Left renal pelvis (tissue), 4 donors: ENCODE results near the gene RCAN2. TPM values are rescaled to one million over a fixed set of nuclear protein-coding genes. Genes with fewer than 3 reads are reported as not detected.
A peak's percentile ranks its signal among the peaks of the same experiment; 100 is the strongest.

ENCODE experiments used
- DNase-seq, 4 donors: peaks; one replicate each; pipeline ENCODE4 v3.0.0-alpha.2; 2013; ENCODE audit warnings: low read depth in 4 of 4, low spot score in 3 of 4
- polyA plus RNA-seq, 4 donors: library from polyadenylated mRNA; unstranded; fragments of 120-200 nt; gene quantifications; one replicate each; pipeline ENCODE4 v1.2.1, GENCODE V29; 2013; ENCODE audit not compliant: insufficient read length in 4 of 4

The RCAN2 gene
- polyA plus RNA-seq, 4 donors: 7.8 to 30.7 (median 23.8) TPM

DNA sequence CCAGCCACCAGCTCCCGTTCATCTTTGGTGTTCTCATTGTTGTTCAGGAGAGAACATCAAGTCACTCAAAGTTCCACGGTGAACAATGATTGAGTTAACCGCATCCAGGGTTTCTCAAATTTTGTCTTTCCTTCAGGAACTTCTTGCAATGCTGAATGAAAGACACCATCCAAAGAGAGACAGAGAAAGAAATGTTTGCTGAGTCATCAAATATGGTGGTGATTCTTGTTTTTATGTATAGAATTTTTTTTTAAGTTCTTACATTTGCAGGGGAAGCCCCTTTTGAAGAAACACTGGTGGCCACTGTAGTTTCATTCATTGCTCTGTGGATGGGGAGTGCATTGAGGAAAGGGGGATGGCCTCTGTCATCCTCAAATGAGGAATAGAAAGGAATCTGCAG lies 258.1 kb downstream of the RCAN2 start:
- no peak for DNase-seq

DNA sequence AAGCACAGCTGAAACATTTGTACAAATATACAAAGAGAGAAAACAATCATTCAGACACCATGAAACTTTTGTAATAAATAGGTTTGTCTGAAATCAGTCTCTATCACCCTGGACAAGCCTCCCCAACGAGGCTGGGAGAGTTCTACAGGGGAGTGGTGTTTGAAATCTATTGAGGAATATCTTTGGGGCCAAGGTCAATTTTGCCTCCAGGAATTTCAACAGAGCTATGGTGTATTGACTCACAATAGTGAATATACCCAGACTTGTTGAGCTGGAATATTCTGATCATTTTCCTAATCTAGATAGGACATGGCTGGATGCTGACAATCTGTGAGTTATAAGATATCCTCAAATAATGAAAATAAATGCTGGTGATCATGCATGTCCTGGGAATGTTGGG lies 269.0 kb downstream of the RCAN2 start:
- no peak for DNase-seq

DNA sequence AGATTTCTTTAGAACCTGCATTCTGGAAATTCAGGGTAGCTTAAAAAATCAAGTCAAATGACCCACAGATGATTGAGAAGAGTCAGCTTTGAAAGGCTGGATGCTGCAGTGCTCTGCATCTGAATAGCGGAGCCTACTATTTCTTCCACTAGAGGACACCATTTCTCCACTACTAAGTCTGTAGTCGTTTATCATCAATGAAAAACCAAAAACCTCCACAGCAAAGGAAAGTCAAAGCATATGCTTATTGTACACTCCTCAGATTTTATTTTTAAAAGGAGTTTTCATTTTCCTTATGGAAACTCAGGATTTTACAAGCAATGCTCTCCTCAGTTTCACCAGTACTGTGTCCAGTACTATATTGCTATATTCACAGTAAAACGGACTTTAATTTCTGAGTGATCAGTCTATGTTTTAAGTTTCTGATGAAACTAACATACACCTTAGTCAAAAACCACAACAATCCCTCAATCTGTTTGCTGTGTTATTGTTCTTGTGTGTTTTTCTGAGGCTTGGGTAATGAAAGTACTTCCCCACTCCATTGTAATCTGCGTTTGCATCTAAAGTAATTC lies 269.9 kb downstream of the RCAN2 start:
- DNase-seq: peak in 2 of 4 donors; percentile 35 to 42

DNA sequence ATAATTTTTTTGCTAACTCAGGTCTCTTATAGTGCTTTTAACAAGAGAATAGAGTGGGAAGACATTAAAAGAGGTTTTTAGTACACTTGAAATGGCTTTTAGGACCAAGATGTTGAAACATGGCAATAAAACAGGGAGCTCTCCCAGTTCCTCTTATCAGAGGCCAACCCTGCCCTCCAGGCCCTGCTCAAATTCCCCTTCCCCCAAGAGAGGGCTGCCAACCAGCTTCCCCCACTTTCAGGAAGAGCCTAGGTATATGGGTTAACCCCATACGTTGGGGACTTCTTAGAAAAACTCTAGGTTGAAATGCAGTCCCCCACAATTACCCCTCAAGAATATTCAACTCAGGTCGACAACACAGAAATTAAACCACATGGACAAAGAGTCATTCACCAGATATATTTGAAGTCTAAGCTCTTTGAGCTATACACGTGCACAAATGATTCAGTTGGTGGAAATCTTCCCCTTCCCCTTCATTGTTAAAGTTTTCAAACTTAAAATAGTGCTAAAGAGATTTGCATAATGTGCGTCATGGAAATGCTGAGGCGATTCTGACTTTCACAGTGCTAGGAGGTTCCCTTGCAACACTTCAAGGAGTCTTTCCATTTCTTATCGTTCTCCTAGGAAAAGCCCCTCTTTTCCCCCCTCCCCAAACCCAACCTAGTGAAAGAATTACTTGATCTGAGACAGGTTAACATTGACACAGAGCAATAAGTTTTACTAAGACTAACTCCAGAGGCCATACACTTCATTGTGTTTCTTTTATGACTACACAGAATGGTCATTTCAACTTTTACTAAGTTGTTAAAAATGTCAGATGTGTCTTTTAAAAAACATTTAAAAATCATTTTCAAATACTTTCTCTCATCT lies 270.7 kb downstream of the RCAN2 start:
- no peak for DNase-seq

DNA sequence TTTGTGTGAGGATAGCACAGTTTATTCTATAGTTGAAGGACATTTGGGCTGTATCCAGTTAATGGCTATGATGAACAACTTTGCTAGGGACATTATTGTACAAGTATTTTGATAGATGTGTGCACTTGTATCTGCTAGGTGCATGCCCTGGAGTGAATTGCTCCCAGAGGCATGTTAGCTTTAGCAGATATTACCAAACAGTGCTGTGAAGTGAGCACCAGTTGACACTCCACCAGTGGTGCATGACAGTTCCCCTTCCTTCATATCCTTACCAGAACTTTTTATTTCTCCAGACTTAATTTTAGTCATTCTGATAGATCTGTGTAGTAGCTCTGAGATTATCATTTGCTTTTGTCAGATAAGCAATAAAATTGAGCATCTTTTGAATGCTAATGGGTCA lies 271.6 kb downstream of the RCAN2 start:
- no peak for DNase-seq

DNA sequence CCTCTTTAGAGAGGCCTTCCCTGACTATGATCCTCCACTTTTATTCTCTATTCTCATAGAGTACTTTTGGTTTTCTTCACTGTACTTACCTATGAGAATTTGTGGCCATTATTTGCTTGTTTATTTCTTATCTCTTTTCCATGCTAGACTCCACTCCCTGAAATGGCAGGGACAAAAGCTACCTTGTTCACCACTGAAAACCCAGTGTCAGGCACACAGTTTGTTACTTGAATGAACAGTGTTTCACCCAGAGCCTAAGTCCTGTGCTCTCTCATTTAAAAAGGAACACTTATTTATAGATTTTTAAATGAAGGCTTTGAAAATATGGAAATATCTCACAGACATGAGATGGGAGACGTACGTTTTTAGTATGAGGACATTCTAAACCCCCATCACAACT lies 272.8 kb downstream of the RCAN2 start:
- DNase-seq: no peak

DNA sequence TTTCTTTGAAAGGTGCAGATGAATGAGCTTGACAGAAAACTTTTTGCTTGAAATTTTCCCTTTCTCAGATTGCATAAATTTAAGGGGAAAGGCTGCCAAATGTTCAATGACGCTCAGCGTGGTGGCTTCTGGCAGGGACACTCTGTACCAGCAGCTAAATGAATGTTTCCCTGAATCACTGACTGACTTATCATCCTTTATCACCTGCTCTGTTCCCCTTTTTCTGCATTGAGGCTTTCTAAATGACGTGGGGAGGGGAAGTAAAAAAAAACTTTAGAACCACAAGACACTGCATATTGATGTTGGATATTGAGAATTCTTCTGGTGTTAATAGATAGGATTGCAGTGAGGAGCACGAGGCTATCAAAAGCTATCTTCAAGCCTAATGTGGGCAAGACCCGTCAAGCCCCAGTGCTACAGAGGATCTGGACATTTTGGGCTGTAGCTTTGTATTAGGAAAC lies 273.5 kb downstream of the RCAN2 start:
- DNase-seq: no peak

DNA sequence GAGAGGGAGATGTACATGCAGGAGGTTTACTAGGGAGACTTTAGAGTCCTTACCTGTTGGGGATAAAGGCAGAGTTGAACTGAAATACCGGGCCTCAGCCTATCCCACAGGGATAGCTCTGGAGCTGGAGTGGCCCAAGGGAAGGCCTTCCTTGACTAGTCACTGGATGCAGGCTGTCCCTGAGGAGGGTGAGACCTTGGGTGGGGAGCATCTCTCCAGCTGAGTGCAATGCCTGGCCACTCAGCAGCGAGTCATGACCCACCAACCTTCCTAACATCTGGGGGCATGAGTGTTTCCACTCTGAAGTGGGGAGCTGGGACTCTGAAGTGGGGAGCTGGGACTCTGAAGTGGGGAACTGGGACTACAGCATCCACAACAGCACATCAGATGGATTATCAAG lies 274.4 kb downstream of the RCAN2 start:
- DNase-seq: no peak

DNA sequence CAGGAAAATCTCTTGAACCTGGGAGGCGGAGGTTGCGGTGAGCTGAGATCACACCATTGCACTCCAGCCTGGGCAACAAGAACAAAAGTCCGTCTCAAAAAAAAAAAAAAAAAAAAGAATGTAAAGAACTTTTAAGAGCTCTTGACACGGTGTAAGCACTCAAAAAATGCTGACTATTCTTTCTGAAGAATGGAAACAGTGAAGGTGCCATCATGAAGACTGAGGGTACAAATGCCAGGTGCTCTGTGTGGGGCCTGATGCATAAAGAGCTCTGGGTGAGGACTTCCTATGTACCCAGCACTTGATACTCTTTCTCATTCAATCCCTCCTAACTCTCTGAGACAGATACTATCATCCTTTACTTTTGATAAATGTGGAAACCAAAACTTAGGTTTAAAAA lies 275.5 kb downstream of the RCAN2 start:
- no peak for DNase-seq

DNA sequence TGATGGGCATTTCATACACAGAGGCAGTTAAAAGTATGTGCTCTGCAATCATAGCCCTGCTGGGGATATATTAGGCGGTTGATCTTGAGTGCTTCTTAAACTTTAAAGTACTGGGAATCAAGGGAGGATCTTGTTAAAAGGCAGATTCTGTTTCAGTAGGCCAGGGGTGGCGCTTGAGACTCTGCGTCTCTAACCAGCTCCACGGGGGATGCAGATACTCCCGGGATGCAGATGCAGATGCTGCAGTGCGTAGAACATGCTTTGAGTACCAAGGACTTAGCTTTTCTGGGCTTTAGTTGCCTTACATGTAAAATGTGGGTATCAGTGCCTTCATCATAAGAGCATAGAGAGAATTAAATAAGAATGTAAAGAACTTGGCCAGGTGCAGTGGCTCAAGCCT lies 276.0 kb downstream of the RCAN2 start:
- no peak for DNase-seq

DNA sequence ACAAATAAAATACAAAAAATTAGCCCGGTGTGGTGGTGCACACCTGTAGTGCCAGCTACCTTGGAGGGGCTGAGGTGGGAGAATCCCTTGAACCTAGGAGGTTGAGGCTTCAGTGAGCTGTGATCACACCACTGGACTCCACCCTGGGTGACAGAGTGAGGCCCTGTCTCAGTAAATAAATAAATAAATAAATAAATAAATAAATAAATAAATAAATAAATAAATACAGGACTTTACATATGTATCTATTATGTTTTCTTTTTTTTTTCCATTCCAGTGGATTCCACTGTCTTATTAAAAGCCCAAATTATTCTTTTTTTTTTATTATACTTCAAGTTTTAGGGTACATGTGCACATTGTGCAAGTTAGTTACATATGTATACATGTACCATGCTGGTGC lies 279.3 kb downstream of the RCAN2 start:
- no peak for DNase-seq

DNA sequence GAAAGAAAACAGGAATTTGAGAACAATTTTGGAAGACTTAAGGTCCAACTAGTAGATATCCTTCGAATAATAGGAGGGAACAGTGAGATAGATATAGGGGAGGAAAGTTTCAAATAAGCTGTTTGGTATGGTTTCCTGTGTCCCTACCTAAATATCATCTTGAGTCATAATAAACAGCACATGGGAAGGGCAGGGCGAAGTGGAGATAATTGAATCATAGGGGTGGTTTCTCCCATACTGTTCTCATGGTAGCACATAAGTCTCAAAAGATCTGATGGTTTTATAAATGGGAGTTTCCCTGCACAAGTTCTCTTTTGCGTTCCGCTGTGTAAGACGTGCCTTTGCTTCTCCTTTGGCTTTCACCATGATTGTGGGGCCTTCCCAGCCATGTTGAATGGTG lies 281.0 kb downstream of the RCAN2 start:
- DNase-seq: no peak

DNA sequence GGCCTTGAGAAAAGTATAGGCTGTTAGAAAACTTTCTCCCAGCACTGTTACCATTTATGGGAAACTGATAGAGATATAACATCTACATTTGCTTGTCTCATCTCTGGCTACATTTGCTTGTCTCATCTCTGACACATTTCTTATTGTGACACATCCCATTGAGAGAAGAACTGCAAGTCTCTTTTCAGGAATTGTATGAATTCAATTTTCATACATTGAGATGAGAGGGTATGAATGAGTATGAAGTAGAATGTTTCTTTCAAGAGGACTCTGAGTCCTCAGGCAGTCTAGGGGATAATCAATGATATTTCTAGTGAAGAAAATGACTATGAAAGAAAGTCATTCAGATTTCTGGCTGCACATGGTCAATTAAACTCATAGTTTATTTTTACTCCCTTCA lies 282.9 kb downstream of the RCAN2 start:
- DNase-seq: no peak

DNA sequence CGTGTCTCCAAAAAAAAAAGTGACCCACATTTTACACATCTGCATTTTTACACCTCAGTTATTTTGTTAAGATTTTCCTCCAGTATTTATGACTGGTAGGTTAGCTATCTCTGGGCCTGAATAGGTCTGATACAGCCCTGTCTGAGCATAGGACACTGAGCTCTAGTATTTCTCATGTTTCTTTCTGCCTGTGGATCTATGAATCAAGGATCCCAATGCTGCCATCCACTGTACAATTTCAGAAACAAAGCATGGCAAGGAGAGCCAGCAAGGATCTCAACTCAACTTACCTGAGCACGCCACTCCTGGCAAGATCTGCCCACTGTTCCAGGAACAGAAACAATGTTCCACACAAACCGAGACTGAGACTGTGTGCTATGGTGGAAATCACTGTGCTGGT lies 284.1 kb downstream of the RCAN2 start:
- DNase-seq: no peak

DNA sequence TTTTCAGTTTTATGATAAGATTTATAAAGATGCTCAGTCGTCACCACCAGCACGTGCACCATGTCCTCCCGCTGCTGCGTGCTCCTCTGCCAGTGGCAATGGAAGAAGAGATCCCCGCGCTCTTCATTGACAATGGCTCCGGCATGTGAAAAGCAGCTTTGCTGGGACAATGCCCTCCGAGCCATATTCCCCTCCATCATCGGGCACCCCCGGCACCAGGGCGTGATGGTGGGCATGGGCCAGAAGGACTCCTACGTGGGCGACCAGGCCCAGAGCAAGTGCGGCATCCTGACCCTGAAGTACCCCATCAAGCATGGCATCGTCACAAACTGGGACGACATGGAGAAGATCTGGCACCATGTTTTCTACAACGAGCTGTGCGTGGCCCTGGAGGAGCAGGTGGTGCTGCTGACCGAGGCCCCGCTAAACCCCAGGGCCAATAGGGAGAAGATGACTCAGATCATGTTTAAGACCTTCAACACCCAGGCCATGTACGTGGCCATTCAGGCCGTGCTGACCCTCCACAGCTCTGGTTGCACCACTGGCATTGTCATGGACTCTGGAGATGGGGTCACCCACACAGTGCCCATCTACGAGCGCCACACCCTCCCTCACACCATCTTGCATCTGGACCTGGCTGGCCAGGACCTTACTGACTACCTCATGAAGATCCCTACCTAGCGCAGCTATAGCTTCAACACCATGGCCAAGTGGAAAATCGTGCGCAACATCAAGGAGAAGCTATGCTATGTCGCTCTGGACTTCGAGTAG lies 286.2 kb downstream of the RCAN2 start:
- no peak for DNase-seq

DNA sequence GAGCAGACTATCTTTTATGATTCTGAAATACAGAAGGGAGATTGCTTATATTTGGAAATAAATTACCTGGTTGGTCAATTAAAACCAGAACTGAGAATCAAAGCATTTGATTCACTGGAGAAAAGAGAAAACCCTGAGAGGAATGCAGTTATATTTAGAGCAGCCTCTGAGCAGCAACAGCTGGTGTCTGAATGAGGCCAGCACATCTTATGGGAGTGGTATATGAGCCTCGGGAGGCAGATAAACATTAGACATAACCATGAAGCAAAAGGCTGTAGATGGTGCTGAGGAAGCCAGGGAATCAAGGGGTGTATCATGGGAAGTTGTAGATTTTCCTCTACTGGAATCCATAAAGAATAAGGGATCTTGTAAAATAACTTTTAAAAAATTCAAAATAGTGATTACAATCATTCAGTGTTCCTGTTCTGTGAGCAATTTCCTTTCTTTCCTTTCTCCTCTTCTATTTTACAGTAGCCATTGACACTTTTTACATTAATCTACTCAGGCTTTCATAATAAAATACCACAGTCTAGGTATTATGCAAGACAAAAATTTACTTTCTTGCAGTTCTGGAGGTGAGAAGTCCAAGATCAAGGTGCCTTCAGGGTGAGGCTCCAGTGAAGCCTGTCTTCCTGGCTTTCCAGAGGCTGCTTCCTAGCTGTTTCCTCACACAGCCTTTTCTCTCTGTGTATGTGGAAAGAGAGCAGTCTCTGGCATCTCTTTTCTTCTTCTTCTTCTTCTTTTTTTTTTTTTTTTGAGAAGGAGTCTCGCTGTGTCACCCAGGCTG lies 287.7 kb downstream of the RCAN2 start:
- DNase-seq: peak; percentile 24 to 54 (median 42)

DNA sequence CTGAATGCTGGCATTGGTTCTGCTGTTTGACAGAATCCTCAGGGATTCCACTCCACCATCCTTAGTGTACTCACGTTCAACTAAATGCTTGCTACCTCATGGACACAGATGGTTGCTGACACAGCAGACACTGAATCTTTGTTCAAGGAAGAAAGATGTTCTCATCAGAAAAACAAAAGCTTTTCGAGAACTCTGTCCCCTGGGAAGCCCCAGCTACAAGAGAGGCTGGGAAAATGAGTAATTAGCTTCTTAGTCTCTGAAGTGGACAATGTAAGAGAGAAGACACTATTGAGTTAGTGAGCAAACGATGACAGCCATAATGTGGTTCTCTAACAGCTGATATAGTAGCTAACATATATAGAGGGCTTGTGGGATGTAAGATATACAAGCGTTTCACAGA lies 289.5 kb downstream of the RCAN2 start:
- DNase-seq: no peak

DNA sequence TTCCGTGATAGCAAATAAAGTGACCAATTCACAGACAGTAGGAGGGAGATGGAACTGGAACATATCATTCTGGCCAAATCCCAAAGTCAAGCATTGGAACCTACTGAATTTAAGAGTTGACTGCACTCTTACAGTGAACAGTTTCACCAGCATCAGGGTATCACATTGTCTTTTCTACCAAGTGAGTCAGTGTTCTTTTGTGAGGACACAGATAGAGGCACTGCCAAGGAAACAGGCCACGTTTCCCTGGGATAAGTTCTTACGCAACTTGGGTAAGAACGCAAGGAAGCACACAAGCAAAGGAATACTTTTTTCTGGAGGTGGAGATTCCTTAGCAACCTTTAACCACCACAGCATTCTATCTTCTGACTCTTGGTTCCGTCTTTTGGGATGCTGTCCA lies 291.9 kb downstream of the RCAN2 start:
- DNase-seq: no peak

DNA sequence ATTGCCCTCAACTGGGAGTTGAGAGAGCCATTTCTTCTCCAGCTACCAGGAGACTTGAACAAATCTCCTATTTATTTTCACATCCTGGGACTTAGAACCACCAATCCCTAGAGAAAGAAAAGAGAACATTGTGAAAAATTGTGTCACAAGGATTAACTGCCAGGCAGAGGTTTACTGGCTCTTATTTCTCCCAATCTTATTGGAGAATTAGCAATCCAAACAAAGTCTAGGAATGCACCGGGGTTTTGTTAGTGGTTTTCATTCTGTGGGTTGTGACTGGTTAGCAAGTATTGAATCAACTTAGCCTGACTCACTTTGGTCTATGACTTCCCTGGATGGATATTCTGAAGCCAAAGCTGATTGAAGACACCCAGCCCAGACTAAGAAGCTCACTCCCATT lies 299.3 kb downstream of the RCAN2 start:
- no peak for DNase-seq

DNA sequence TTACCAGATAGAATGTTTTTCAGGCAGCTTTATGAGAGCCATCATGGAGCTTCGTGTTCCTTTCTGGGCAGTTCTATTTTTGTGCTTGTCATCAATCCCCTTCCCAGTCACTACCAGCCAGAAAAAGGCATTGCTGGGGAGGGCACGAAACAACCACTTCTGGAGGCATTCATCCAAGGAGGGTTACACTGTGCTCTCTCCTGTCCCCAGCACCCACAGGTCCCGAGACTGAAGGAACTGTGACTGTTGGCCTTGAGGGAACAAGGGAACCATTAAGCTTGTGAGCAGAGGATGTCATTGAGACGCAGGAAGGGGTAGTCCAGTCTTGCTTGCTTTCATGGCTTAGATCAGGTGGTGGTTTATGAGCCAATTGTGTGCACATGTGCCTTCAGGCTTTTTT lies 300.4 kb downstream of the RCAN2 start:
- DNase-seq: no peak

DNA sequence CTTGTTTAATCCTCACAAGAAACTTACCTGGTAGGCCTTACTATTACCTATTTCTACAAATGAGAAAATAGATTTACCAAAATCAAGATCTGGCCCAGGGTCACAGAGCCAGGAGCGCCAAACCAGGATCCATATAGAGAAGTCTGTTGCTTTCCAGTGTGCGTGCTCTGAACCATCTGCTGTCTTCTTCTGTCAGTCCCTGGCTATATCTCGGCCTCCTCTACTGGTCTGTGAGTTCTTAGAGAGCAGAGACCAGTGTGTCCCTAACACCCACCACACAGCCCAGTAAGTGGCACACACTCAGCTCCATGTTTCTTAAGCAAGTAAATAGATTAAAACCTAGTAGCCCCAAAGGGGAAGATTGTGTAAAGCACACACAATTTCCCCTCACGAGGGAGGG lies 301.5 kb downstream of the RCAN2 start:
- no peak for DNase-seq
